Left ventricle myocardium inferior (tissue), 1 donor: ENCODE measurements around the gene CRTC1. TPM values are rescaled to one million over a fixed set of nuclear protein-coding genes. Genes with fewer than 3 reads are reported as not detected.

Experiments used
- DNase-seq: peaks from one replicate; pipeline ENCODE4 v3.0.0-alpha.2; 2020
- H3K27ac ChIP-seq: fragments of 200-600 bp; replicated peaks from 2 replicates; pipeline ENCODE4 v1.8.0; 2021
- H3K27me3 ChIP-seq: fragments of 200-600 bp; 2 replicates; pipeline ENCODE4 v1.8.0; 2021; ENCODE audit warnings: low read depth
- H3K36me3 ChIP-seq: fragments of 200-600 bp; 2 replicates; pipeline ENCODE4 v1.8.0; 2021
- H3K4me1 ChIP-seq: fragments of 200-600 bp; 2 replicates; pipeline ENCODE4 v1.8.0; 2021
- H3K4me3 ChIP-seq: fragments of 200-600 bp; 2 replicates; pipeline ENCODE4 v1.8.0; 2021; ENCODE audit warnings: mild to moderate bottlenecking, moderate library complexity
- H3K9me3 ChIP-seq: fragments of 200-600 bp; replicated peaks from 2 replicates; pipeline ENCODE4 v1.8.0; 2021
- CTCF ChIP-seq: fragments of 200-600 bp; IDR thresholded peaks from 2 replicates; pipeline ENCODE4 v1.8.0; 2021; ENCODE audit warnings: antibody characterized with exemption, mild to moderate bottlenecking, borderline replicate concordance
- intact Hi-C: fragments of 100-400 bp; cut with micrococcal nuclease; formaldehyde crosslinking; loops from one replicate; pipeline ENCODE4 v1.11.0; 2022
- total RNA-seq: library from RNA; stranded (reverse); fragmentation: NEBNext Ultra II Directional; extraction: Animal tissue kit (Norgen Biotek cat#: 25700); gene quantifications from one replicate; pipeline ENCODE4 v1.2.1, GENCODE V29; 2021
- donor health status: DM: no; HTN: yes; CAD: no; lungs with severe emphysema.

CRTC1 gene
- total RNA-seq, 1 donor from 2014 or later: 9.7 TPM

- no peak for DNase-seq
- intact Hi-C loops: no loop called here
- peaks cover 56% of the 10 kb centered on the region for H3K27me3 ChIP-seq
- H3K36me3 ChIP-seq: no peaks in the 10 kb centered on the region
- no peak for TF ChIP-seq CTCF
- no peak overlapping the region for H3K27ac ChIP-seq
- no peak overlapping the region for H3K4me3 ChIP-seq
- peaks cover 9% of the 10 kb centered on the region for H3K4me1 ChIP-seq
- H3K9me3 ChIP-seq: no peaks in the 10 kb centered on the region
Measured at GRCh38 chr19:18781047-18781600, 97.6 kb downstream of the CRTC1 start.

GRCh38 chr19:18781885-18782527, 98.5 kb downstream of the CRTC1 start:
- no peak for TF ChIP-seq CTCF
- Histone ChIP-seq H3K27ac (no peak overlapping the region), H3K4me1 (peaks cover 12% of the 10 kb centered on the region), H3K27me3 (peaks cover 65% of the 10 kb centered on the region), H3K4me3 (no peak overlapping the region), H3K9me3 (no peaks in the 10 kb centered on the region), H3K36me3 (no peaks in the 10 kb centered on the region)
- intact Hi-C loops: no loop called here
- no peak for DNase-seq

- peaks cover 71% of the 10 kb centered on the region for H3K27me3 ChIP-seq
- H3K27ac ChIP-seq: no peak overlapping the region
- TF ChIP-seq CTCF: no peak
- DNase-seq: no peak
- no peaks in the 10 kb centered on the region for H3K36me3 ChIP-seq
- H3K9me3 ChIP-seq: no peaks in the 10 kb centered on the region
- no peak overlapping the region for H3K4me3 ChIP-seq
- intact Hi-C loops: no loop called here
- peaks cover 12% of the 10 kb centered on the region for H3K4me1 ChIP-seq
Measured at GRCh38 chr19:18782559-18783225, 99.2 kb downstream of the CRTC1 start.

GRCh38 chr19:18783958-18784785, 100.7 kb downstream of the CRTC1 start:
- Histone ChIP-seq H3K4me3 (no peak overlapping the region), H3K9me3 (no peaks in the 10 kb centered on the region), H3K36me3 (no peaks in the 10 kb centered on the region), H3K27me3 (peaks cover 80% of the 10 kb centered on the region), H3K4me1 (peaks cover 23% of the 10 kb centered on the region), H3K27ac (no peak overlapping the region)
- intact Hi-C loops: no loop called here
- DNase-seq: no peak
- no peak for TF ChIP-seq CTCF

- Histone ChIP-seq H3K27me3 (peaks cover 86% of the 10 kb centered on the region), H3K4me1 (peaks cover 29% of the 10 kb centered on the region), H3K36me3 (no peaks in the 10 kb centered on the region), H3K27ac (no peak overlapping the region), H3K9me3 (no peaks in the 10 kb centered on the region), H3K4me3 (no peak overlapping the region)
- TF ChIP-seq CTCF: no peak
- no peak for DNase-seq
- intact Hi-C loops: no loop called here
Measured at GRCh38 chr19:18784786-18785120, 101.3 kb downstream of the CRTC1 start.
